Measurements from ENCODE around the gene LPIN1.

LPIN1 gene

GRCh38 chr2:11786191-11786590 lies 39.8 kb downstream of the LPIN1 start:
- DNase-seq, result no peak

- no peak for DNase-seq
These were observed 40.2 kb downstream of the LPIN1 start for GRCh38 chr2:11786592-11786991.

- no peak for DNase-seq
These were observed 41.6 kb downstream of the LPIN1 start for GRCh38 chr2:11787991-11788390.

- no peak for DNase-seq
These were observed 42.2 kb downstream of the LPIN1 start for GRCh38 chr2:11788461-11789124.

- DNase-seq, result no peak
These were observed 42.8 kb downstream of the LPIN1 start for GRCh38 chr2:11789243-11789642.

- DNase-seq, result no peak
These were observed 43.8 kb downstream of the LPIN1 start for GRCh38 chr2:11790228-11790627.

GRCh38 chr2:11795590-11795989 lies 49.2 kb downstream of the LPIN1 start:
- no peak for DNase-seq

- no peak for DNase-seq
These were observed 50.0 kb downstream of the LPIN1 start for GRCh38 chr2:11796190-11797171.

- DNase-seq, result no peak
These were observed 51.4 kb downstream of the LPIN1 start for GRCh38 chr2:11797846-11798245.

GRCh38 chr2:11798701-11799435 lies 52.4 kb downstream of the LPIN1 start:
- DNase-seq, result no peak

GRCh38 chr2:11799826-11800225 lies 53.4 kb downstream of the LPIN1 start:
- DNase-seq, result no peak

- DNase-seq, result no peak
These were observed 56.4 kb downstream of the LPIN1 start for GRCh38 chr2:11802782-11803191.

- no peak for DNase-seq
These were observed 58.6 kb downstream of the LPIN1 start for GRCh38 chr2:11805024-11805423.

GRCh38 chr2:11805920-11806319 lies 59.5 kb downstream of the LPIN1 start:
- DNase-seq, result no peak

GRCh38 chr2:11807156-11808015 lies 61.0 kb downstream of the LPIN1 start:
- no peak for DNase-seq

GRCh38 chr2:11808016-11808400 lies 61.6 kb downstream of the LPIN1 start:
- no peak for DNase-seq

GRCh38 chr2:11809586-11810236 lies 63.3 kb downstream of the LPIN1 start:
- no peak for DNase-seq

GRCh38 chr2:11810237-11810977 lies 64.0 kb downstream of the LPIN1 start:
- DNase-seq, result no peak

GRCh38 chr2:11811036-11811654 lies 64.7 kb downstream of the LPIN1 start:
- DNase-seq, result no peak

- DNase-seq, result no peak
These were observed 66.2 kb downstream of the LPIN1 start for GRCh38 chr2:11812466-11813248.
